Keratinocyte (primary cell): Measurements from ENCODE around the gene CCAR1. TPM values are rescaled to one million over a fixed set of nuclear protein-coding genes. Genes with fewer than 3 reads are reported as not detected.

ENCODE experiments used
- DNase-seq: peaks from one replicate; pipeline ENCODE4 v3.0.0-alpha.2; 2011; ENCODE audit warnings: low read depth, missing footprints, low spot score
- FAIRE-seq: peaks from 2 replicates; lab custom pipeline; 2011; peaks lifted over from hg19 to GRCh38; lab: Jason Lieb, UNC
- H2AFZ ChIP-seq: 2 replicates; pipeline ENCODE4 v1.6.0; 2012; ENCODE audit warnings: low read length, control low read depth, inconsistent platforms; ENCODE audit not compliant: control insufficient read depth
- H3K27ac ChIP-seq: 2 replicates; pipeline ENCODE4 v1.5.1; 2011; ENCODE audit warnings: low read length; ENCODE audit not compliant: control insufficient read depth, insufficient read depth
- H3K27me3 ChIP-seq: 3 replicates; pipeline ENCODE4 v1.6.0; 2011; ENCODE audit warnings: low read length; ENCODE audit not compliant: control insufficient read depth, insufficient read depth; ENCODE audit errors: extremely low read depth
- H3K36me3 ChIP-seq, 2 experiments: 2 replicates in 1 of 2; 3 replicates in 1 of 2; pipeline ENCODE4 v1.5.1; 2011; ENCODE audit warnings: low read length in 2 of 2, mild to moderate bottlenecking in 1 of 2; ENCODE audit not compliant: control insufficient read depth in 2 of 2, insufficient read depth in 2 of 2; ENCODE audit errors: extremely low read depth in 1 of 2
- H3K4me1 ChIP-seq: 3 replicates; pipeline ENCODE4 v1.5.1; 2011; ENCODE audit warnings: low read length; ENCODE audit not compliant: control insufficient read depth, insufficient read depth; ENCODE audit errors: extremely low read depth
- H3K4me2 ChIP-seq: 3 replicates; pipeline ENCODE4 v1.6.0; 2011; ENCODE audit warnings: low read depth, low read length; ENCODE audit not compliant: control insufficient read depth, insufficient read depth; ENCODE audit errors: extremely low read depth
- H3K4me3 ChIP-seq, 3 experiments: fragments of 200-600 bp in 1 of 3; sonication (generic) in 1 of 3; 2 replicates in 2 of 3; 3 replicates in 1 of 3; pipeline ENCODE4 v1.5.1; 2011 to 2016; ENCODE audit warnings: low read length in 3 of 3, mild to moderate bottlenecking in 3 of 3, control low read depth in 2 of 3, inconsistent platforms in 1 of 3, low read depth in 1 of 3, mixed read lengths in 1 of 3, mixed run types in 1 of 3, moderate library complexity in 1 of 3; ENCODE audit not compliant: control insufficient read depth in 2 of 3, insufficient read depth in 2 of 3; ENCODE audit errors: extremely low read depth in 1 of 3
- H3K79me2 ChIP-seq: 2 replicates; pipeline ENCODE4 v1.6.0; 2012; ENCODE audit warnings: low read length; ENCODE audit not compliant: control insufficient read depth, insufficient read depth
- H3K9ac ChIP-seq: 3 replicates; pipeline ENCODE4 v1.6.0; 2011; ENCODE audit warnings: low read length; ENCODE audit not compliant: control insufficient read depth, insufficient read depth; ENCODE audit errors: extremely low read depth
- H3K9me1 ChIP-seq: 3 replicates; pipeline ENCODE4 v1.6.0; 2011; ENCODE audit warnings: low read length; ENCODE audit not compliant: control insufficient read depth, insufficient read depth; ENCODE audit errors: extremely low read depth
- H3K9me3 ChIP-seq: 2 replicates; pipeline ENCODE4 v1.5.1; 2012; ENCODE audit warnings: low read depth, low read length; ENCODE audit not compliant: control insufficient read depth
- H4K20me1 ChIP-seq: 3 replicates; pipeline ENCODE4 v1.6.0; 2011; ENCODE audit warnings: low read length; ENCODE audit not compliant: control insufficient read depth, insufficient read depth; ENCODE audit errors: extremely low read depth
- EZH2 ChIP-seq: IDR thresholded peaks from one replicate; pipeline ENCODE4 v1.6.1; 2012; ENCODE audit warnings: inconsistent platforms, mild to moderate bottlenecking, low read length, moderate library complexity
- dilution Hi-C: fragments of 300-500 bp; cut with MboI; formaldehyde crosslinking; loops from one replicate; pipeline ENCODE4 v1.7.0; 2020; ENCODE audit warnings: low sequenced_read_pairs; ENCODE audit not compliant: extremely low pct_ligation_motif_present
- polyA minus RNA-seq, 3 experiments: library from RNA; depleted of rRNA, polyadenylated mRNA; stranded (reverse); fragments of >200 nt; gene quantifications; 1 replicate in 1 of 3; 2 replicates in 1 of 3; 3 replicates in 1 of 3; pipeline ENCODE4 v1.2.3, GENCODE V29; 2011
- polyA plus RNA-seq, 5 experiments: library from polyadenylated mRNA; depleted of rRNA in 3 of 5; stranded (reverse) in 3 of 5; stranded (forward) in 1 of 5; unstranded in 1 of 5; fragments of >200 nt; gene quantifications; 1 replicate in 1 of 5; 2 replicates in 3 of 5; 3 replicates in 1 of 5; pipeline versions ENCODE4 v1.2.1 to v1.2.3, GENCODE V29; 2011 to 2012; ENCODE audit warnings: missing spikeins in 2 of 5, low read depth in 1 of 5, low replicate concordance in 1 of 5
- TF ChIP-seq, protein P1 (sequence below), 3 experiments: IDR thresholded peaks in 1 of 3; conservative IDR thresholded peaks in 1 of 3; optimal IDR thresholded peaks in 1 of 3; 2 replicates in 2 of 3; 3 replicates in 1 of 3; pipeline versions ENCODE3 to v1.5.1; 2011; ENCODE audit warnings: low read length in 3 of 3, mild to moderate bottlenecking in 3 of 3, moderate library complexity in 2 of 3, control low read depth in 1 of 3, inconsistent platforms in 1 of 3; ENCODE audit not compliant: insufficient read depth in 2 of 3; ENCODE audit errors: extremely low read depth in 1 of 3

The CCAR1 gene, protein sequence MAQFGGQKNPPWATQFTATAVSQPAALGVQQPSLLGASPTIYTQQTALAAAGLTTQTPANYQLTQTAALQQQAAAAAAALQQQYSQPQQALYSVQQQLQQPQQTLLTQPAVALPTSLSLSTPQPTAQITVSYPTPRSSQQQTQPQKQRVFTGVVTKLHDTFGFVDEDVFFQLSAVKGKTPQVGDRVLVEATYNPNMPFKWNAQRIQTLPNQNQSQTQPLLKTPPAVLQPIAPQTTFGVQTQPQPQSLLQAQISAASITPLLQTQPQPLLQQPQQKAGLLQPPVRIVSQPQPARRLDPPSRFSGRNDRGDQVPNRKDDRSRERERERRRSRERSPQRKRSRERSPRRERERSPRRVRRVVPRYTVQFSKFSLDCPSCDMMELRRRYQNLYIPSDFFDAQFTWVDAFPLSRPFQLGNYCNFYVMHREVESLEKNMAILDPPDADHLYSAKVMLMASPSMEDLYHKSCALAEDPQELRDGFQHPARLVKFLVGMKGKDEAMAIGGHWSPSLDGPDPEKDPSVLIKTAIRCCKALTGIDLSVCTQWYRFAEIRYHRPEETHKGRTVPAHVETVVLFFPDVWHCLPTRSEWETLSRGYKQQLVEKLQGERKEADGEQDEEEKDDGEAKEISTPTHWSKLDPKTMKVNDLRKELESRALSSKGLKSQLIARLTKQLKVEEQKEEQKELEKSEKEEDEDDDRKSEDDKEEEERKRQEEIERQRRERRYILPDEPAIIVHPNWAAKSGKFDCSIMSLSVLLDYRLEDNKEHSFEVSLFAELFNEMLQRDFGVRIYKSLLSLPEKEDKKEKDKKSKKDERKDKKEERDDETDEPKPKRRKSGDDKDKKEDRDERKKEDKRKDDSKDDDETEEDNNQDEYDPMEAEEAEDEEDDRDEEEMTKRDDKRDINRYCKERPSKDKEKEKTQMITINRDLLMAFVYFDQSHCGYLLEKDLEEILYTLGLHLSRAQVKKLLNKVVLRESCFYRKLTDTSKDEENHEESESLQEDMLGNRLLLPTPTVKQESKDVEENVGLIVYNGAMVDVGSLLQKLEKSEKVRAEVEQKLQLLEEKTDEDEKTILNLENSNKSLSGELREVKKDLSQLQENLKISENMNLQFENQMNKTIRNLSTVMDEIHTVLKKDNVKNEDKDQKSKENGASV
- polyA plus RNA-seq (59.1 to 71.9 TPM (median 70.1 TPM) in 3 replicates), polyA minus RNA-seq (32.1 to 125 TPM (median 109 TPM) in 3 replicates)
- 255 TPM for polyA plus RNA-seq (2011; ENCODE audit: low read depth)
- 25.7 and 49.7 TPM in 2 replicates for polyA plus RNA-seq (2011; cell fraction: cytosol; rRNA removed)
- 95.7 and 116 TPM in 2 replicates for polyA plus RNA-seq (2011; cell fraction: nucleus; rRNA removed)
- polyA plus RNA-seq (2012; ENCODE audit: low replicate concordance): 37.7 and 47.3 TPM in 2 replicates
- 17.8 TPM for polyA minus RNA-seq (2011; cell fraction: cytosol; rRNA and poly(A)+ RNA removed)
- 40.5 and 68.0 TPM in 2 replicates for polyA minus RNA-seq (2011; cell fraction: nucleus; rRNA and poly(A)+ RNA removed)

DNA sequence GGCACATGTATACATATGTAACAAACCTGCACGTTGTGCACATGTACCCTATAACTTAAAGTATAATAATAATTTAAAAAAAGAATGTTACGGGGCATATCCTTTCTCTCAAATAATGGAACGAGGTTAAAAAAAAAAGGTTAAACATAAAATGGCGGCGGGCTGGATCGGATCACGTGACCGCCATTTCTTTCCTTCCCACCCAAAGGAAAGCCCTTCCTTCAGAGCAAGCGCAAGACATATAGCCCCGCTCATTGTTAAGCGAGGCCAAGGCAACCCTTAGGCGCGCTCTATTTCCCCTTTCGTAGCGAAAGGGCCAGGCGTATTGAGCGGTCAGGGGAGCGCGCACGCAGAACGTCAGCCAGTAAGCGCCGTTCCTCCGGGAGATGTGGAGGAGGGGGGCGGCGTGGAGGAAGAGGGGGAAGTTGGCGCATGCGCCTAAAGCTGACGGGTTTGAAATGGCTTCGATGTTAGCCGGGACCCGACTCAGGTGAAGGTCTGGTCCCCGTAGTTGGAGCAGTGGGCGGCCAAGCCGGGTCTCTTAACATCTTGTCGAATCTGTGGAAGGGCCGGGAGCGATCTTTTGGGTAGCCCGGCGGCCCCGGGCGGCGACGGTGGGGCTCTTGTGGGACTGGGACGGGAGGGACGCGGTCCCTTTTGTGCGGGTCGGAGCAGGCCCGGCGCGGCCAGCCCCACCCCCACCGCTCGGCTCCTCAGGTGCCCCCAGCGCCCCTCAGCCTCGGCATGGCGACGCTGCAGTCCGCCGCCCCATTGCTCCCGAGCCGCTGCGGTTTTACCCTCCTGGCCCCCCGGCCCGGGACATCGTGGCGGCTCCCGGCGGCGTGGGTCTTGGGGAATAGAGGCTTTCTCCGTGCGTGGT, at the start of gene CCAR1:
CCAR1 (plus strand) TSS at position 447 of the 880 bp plus-strand sequence. CDS start 1,266 bp downstream, outside the sequence.
- Histone ChIP-seq H3K4me2 (peak within 1 kb of the TSS; percentile 99), H3K4me1 (peaks cover 9% of the 10 kb centered on the region), H2AFZ (peak within 1 kb of the TSS; percentile 84), H4K20me1 (no peaks in the 10 kb centered on the region), H3K27me3 (no peaks in the 10 kb centered on the region), H3K9me3 (no peaks in the 10 kb centered on the region), H3K27ac (peak within 1 kb of the TSS; percentile 90), H3K4me3 (peak within 1 kb of the TSS; percentile 93 to 98 (median 95)), H3K79me2 (peaks cover 35% of the 10 kb centered on the region), H3K36me3 (peaks cover 6 to 8% of the 10 kb centered on the region in 2 experiments), H3K9me1 (no peaks in the 10 kb centered on the region), H3K9ac (peak within 1 kb of the TSS; percentile 96)
- dilution Hi-C loops: no loop called here
- TF ChIP-seq, protein P1, sequence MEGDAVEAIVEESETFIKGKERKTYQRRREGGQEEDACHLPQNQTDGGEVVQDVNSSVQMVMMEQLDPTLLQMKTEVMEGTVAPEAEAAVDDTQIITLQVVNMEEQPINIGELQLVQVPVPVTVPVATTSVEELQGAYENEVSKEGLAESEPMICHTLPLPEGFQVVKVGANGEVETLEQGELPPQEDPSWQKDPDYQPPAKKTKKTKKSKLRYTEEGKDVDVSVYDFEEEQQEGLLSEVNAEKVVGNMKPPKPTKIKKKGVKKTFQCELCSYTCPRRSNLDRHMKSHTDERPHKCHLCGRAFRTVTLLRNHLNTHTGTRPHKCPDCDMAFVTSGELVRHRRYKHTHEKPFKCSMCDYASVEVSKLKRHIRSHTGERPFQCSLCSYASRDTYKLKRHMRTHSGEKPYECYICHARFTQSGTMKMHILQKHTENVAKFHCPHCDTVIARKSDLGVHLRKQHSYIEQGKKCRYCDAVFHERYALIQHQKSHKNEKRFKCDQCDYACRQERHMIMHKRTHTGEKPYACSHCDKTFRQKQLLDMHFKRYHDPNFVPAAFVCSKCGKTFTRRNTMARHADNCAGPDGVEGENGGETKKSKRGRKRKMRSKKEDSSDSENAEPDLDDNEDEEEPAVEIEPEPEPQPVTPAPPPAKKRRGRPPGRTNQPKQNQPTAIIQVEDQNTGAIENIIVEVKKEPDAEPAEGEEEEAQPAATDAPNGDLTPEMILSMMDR (optimal IDR thresholded peaks at IDR 0.05 in 1 of 3, IDR thresholded peaks at IDR 0.05 in 1 of 3, conservative IDR thresholded peaks at IDR 0.05 in 1 of 3; ENCODE audit: extremely low read depth in 1 of 3, insufficient read depth in 2 of 3, low read length in 3 of 3): no peak
- no peak for TF ChIP-seq EZH2
- FAIRE-seq (peak; percentile 23), DNase-seq (peak; percentile 85)
